GM18861 (cell line): ENCODE measurements around the gene CLASP2.

ENCODE experiments used
- ATAC-seq: cut with Tn5 transposase; IDR thresholded peaks from one replicate; pipeline ENCODE4 v1.9.1; 2021; ENCODE audit not compliant: unreplicated experiment

CLASP2 gene

DNA sequence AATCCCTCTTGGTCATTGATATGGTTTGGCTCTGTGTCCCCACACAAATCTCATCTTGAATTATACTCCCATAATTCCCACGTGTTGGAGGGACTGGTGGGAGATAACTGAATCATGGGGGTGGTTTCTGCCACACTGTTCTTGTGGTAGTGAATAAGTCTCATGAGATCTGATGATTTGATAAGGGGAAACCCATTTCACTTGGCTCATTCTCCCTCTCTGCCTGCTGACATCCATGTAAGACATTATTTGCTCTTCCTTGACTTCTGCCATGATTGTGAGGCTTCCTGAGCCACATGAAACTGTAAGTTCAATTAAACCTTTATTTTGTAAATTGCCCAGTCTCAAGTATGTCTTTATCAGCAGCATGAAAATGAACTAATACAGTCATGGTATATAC is 171.0 kb downstream of the CLASP2 start:
- ATAC-seq: no peak

- ATAC-seq: no peak
Measured at GRCh38 chr3:33544126-33544525, 173.9 kb downstream of the CLASP2 start.

DNA sequence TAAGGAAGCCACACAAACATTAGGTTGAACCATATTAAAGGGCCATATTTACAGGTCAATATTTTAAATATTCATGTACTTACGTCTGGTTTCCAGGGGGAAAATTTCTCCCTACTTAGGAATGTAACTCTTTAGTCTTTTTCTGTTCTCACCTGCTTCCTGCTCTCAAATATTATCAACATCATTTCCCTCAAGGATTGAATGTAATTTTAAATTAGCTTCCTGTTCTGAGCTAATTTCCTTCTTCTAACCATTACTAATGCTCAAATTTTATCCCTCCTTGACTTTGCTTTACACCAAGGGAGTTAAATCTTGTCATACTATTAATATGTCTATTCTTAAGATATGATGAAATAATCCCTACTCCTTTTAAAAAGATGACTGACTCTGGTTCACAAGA is 174.5 kb downstream of the CLASP2 start:
- no peak for ATAC-seq

GRCh38 chr3:33541918-33542317 is 176.1 kb downstream of the CLASP2 start:
- no peak for ATAC-seq

GRCh38 chr3:33538678-33539339 is 179.2 kb downstream of the CLASP2 start:
- ATAC-seq: no peak

DNA sequence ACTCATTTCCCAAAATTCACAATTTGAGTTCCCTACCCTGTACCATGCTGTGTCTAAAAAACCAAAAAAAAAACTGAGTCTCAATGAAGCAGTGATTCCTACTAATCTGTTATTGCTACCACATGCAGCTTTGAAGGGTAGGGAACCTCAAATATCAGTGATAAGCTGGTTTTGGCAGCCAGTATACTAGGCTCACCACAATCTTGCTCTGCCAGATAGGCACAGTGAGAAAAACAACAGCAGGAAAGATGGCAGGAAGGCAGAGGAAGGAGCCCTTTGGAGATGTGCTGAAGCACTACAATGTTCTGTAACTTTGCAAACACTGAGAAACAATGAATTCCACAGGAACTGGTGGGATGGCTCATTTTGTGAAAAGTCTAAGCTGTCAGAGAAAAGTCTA is 180.9 kb downstream of the CLASP2 start:
- ATAC-seq: no peak

DNA sequence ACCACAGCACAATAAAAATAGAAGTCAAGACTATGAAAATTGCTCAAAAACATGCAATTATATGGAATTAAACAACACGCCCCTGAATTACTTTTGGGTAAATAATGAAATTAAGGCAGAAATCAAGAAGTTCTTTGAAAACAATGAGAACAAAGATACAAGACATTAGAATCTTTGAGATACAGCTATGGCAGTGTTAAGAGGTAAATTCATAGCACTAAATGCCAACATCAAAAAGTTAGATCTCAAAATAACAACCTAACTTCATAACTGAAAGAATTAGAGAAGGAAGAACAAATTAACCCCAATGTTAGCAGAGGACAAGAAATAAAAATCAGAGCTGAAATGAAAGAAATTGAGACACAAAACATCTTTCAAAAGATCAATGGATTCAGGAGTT is 191.3 kb downstream of the CLASP2 start:
- no peak for ATAC-seq

DNA sequence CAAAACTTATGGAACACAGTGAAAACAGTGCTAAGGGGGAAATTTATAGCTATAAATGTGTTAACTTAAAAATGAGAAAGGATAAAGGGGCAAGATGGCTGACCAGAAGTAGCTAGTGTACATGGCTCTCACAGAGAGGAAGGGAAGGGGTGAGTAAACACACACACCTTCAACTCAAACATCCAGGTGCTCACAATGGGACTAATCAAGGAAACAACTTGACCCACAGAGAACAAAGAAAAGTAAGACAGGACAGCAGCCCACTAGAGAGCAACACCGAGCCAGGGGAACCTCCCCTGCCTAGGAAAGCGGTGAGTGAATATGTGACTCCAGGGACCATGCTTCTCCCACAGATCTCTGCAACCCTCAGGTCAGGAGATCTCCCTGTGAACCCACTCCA is 192.8 kb downstream of the CLASP2 start:
- ATAC-seq: no peak

- ATAC-seq: no peak
Measured at GRCh38 chr3:33523093-33523667, 194.9 kb downstream of the CLASP2 start.

- ATAC-seq: no peak
Measured at GRCh38 chr3:33521736-33522135, 196.3 kb downstream of the CLASP2 start.

DNA sequence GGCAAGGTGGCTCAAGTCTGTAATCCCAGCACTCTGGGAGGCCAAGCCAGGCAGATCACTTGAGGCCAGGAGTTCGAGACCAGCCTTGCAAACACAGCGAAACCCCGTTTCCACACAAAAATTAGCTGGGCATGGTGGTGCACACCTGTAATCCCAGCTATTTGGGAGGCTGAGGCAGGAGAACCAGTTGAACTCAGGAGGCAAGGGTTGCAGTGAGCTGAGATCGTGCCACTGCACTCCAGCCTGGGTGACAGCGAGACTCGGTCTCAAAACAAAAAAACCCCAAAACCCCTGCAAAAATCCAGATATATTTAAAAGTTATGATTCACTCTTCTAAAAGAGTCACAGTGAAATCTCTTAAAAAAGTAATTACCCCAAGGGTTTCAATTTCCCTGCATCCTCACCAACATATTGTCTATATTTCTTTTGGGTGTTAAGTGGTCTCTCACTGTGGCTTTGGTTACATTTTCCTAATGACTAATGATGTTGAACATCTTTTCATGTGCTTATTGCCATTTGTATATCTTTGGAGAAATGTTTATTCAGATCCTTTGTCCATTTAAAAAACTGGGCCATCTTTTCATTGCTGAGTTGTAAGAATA is 204.7 kb downstream of the CLASP2 start:
- ATAC-seq: no peak

DNA sequence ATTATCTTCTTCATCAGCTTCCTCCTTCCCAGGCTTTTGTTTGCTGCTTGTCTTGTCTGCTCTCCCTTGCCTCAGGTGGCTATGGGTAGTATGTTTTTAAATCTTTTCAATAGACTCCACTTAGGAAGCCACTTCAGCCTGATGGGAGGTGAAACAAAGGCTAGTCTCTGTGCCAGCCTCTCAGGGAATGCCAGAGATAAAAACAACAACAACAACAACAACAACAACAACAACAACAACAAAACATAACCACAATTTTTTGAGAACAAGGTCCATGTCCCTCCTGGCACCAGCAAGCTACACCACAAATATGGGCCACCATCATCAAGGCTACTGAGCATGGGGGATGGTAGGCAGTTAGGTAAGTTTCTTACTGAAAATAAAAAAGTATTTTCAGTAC is 213.0 kb downstream of the CLASP2 start:
- no peak for ATAC-seq

DNA sequence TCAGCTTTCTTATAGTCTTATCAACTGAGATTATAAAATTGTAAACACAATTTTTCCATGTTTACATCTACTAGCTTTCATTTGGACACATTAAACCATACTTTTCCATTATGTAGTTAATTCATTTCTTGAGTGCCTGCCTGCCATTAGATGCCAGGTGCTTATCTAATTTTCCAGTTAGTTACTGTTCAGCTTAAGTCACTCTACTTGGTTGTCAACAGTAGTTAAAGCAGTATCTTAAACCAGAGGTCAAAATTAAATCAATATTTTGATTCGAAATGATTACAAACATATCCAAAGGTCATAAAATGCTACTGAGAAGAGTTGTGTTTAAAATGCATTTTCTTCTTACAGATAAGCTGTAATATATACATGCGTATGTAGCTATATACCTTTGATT is 221.6 kb downstream of the CLASP2 start:
- no peak for ATAC-seq

DNA sequence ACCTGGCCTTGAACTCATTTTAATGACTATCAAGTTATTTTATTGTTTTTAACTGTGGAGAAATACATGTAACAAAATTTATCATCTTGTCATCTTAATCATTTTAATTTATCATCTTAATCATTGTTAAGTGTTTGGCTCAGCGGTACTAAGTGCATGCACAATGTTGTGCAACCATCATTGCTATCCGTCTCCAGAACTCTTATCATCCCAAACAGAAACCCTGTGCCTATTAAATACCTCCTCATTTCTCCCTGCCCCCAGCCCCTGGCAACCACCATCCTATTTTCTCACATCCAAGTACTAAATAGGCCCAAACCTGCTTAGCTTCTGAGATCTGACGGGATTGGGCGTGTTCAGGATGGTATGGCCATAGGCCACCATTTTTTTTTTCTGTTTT is 226.3 kb downstream of the CLASP2 start:
- no peak for ATAC-seq

DNA sequence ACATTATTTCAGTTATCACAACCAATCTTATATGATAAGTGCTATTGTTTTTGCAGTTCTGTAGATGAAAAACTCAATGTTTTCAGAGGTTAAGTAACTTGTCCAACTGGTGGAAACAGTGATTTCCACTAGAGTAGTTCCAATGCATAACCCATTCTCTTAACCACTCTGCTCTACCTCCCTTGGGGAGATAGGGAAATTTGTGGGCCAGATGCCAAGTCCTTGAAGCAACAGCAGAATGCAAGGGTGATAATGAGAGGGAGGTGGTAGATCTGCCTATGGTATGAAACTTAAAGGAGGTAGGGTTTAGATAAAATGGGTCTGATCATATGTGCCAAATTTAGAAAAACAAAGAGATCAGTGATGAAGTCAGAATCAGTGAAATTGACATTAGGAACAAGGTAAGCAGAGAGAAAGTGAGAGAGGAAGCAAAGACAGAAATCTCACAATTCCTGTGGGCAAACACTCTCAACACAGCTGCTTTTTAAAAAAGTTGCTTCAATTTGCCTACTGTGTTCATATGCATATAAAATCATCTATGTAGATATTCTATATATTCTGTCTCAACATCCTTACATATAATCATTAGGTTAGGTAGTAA is 227.3 kb downstream of the CLASP2 start:
- no peak for ATAC-seq

DNA sequence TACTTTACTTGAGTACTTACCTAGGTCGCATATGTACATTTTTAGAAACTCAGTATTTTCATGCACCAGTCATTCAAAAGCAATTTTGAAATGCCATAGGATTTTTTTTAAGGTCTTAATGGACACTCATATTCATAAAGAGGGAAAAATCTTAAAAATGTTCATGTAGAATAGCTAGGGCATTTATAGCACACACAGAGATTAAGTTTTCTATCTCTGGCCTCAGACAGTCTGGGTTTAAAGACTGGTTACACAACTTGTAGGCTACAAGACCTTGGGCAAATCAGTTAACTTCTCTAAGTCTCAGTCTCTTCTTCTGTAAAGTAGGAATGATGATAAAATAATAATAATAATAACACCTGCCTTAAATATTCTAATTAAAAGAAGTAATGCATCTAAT is 229.4 kb downstream of the CLASP2 start:
- ATAC-seq: no peak

DNA sequence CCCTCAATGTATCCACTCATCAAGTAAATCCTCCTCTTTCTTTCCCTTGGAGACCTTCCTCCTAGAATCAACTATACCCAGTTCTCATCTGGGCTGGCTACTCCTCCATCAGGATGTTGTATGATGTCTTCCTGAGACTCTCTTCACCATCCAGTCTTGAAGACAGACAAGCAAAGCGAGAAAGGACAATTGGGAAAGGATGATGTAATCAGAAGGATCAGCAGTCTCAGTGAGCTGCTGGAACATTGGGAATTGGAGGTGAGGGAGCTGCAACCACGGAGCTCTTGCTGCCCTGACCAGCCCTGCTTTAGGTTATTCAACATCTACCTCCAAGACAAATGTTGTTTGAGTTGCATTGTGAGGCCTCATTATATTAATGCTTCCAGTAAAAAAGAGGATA is 229.8 kb downstream of the CLASP2 start:
- ATAC-seq: no peak

- ATAC-seq: no peak
Measured at GRCh38 chr3:33482111-33482521, 235.9 kb downstream of the CLASP2 start.

- ATAC-seq: no peak
Measured at GRCh38 chr3:33474896-33475295, 243.2 kb downstream of the CLASP2 start.

DNA sequence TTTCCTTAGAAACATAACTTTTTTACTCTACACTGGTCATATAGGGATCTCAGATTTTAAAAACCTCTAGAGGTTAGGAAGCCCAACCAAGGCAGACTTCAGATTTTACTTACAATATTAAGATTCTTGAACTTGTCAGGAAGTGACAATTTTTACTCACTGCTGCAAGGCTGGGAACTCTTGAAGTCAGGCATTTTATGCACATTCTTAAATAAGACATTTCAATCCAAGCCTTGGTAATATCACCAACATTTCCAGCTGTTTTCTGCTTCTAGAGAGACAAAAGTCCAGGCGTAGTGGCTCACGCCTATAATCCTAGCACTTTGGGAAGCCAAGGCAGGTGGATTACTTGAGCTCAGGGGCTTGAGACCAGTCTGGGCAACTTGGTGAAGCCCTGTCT is 244.2 kb downstream of the CLASP2 start:
- no peak for ATAC-seq

- no peak for ATAC-seq
Measured at GRCh38 chr3:33467786-33468185, 250.3 kb downstream of the CLASP2 start.

GRCh38 chr3:33461097-33461496 is 257.0 kb downstream of the CLASP2 start:
- ATAC-seq: no peak
